ENCODE measurements around the gene TENT5C. TPM values are rescaled to one million over a fixed set of nuclear protein-coding genes. Genes with fewer than 3 reads are reported as not detected.
A peak's percentile ranks its signal among the peaks of the same experiment; 100 is the strongest.

The TENT5C gene
- 1.4 TPM for total RNA-seq (2021; ENCODE audit: unreplicated experiment)
- 0.62 and 0.94 TPM in 2 replicates for polyA plus RNA-seq (2012)
- percentile 39 among the genes with signal in this experiment for Bru-seq, nascent RNA
- percentile 33 among the genes with signal in this experiment for BruChase-seq, experiment 1, labeled RNA remaining after a 6-hour chase
- percentile 55 among the genes with signal in this experiment for BruChase-seq, experiment 2, labeled RNA remaining after a 2-hour chase
- long read RNA-seq, full-length matches to known transcripts, result 1 of 1 reads
- long read RNA-seq, partial matches to known transcripts, result 0 of 1 reads
- long read RNA-seq, other reads (novel, unspliced or antisense), result 0 of 1 reads

- ATAC-seq, result peak; percentile 98
- H3K9me2 ChIP-seq (ENCODE audit: insufficient read depth), result no peaks in the 10 kb centered on the region
- no peak within 1 kb of the TSS; the same call in 1 of the 2 replicates for H3K27ac ChIP-seq (ENCODE audit: low read depth, low read length)
- ChIA-PET POLR2A (interaction anchor here (0.7 to 1.0 kb wide), 3 partner anchors 9 to 75 kb away, joined by 3 read pairs; no protein-coding TSS in a partner anchor), RAD21 (ENCODE audit: low non-redundant PET in 1 of 2, low total read pairs in 2 of 2, uncharacterized antibody in 2 of 2, unreplicated experiment in 2 of 2) (interaction anchor here in 1 of 2 experiments (0.6 kb wide), 1 partner anchor 88 kb away, joined by 3 read pairs; no protein-coding TSS in a partner anchor), CTCF (interaction anchor here (1.0 kb wide), 1 partner anchor 153 kb away, joined by 3 read pairs; no protein-coding TSS in a partner anchor)
- H4K20me1 ChIP-seq (ENCODE audit: insufficient read depth), result no peaks in the 10 kb centered on the region
- H3K4me3 ChIP-seq (replicated peaks in 1 of 2; ENCODE audit: low read depth in 1 of 2, low read length in 2 of 2), result peak within 1 kb of the TSS; percentile 61 to 71
- H3K36me3 ChIP-seq (ENCODE audit: control insufficient read depth in 1 of 2, insufficient read depth in 2 of 2, low read length in 2 of 2), result no peaks in the 10 kb centered on the region
- peak within 1 kb of the TSS; percentile 86 for H2AFZ ChIP-seq (ENCODE audit: low read depth, low read length, poor library complexity, severe bottlenecking)
- peaks cover 5 to 17% of the 10 kb centered on the region in 2 experiments; a peak in 3 of 4 replicates for H3K4me1 ChIP-seq (ENCODE audit: control insufficient read depth in 1 of 2, insufficient read depth in 2 of 2, low read length in 2 of 2)
- H3K4me2 ChIP-seq (ENCODE audit: low read length), result peak within 1 kb of the TSS; percentile 97
- peak; percentile 85 for DNase-seq (ENCODE audit: low read depth, low spot score)
- TF ChIP-seq ATF3 (IDR thresholded peaks at IDR 0.05) (no peak), SP1 (IDR thresholded peaks at IDR 0.05; ENCODE audit: low read depth) (peak; percentile 75), POLR2AphosphoS5 (IDR thresholded peaks at IDR 0.05; ENCODE audit: low read depth, low read length) (peak; percentile 93), SRF (IDR thresholded peaks at IDR 0.05; ENCODE audit: low read depth) (no peak), CTCF (IDR thresholded peaks at IDR 0.05 in 2 of 3, conservative IDR thresholded peaks at IDR 0.05 in 1 of 3; ENCODE audit: borderline replicate concordance in 1 of 3, insufficient read depth in 1 of 3, low read depth in 2 of 3, low read length in 2 of 3) (no peak), CBX3 (IDR thresholded peaks at IDR 0.05; ENCODE audit: low read depth) (no peak), POLR2A (IDR thresholded peaks at IDR 0.05; ENCODE audit: borderline replicate concordance, extremely low read depth, insufficient read depth, insufficient read length) (peak; percentile 73), REST (IDR thresholded peaks at IDR 0.05; ENCODE audit: low read depth) (no peak)
- H3K9ac ChIP-seq (ENCODE audit: low read length), result peak within 1 kb of the TSS; percentile 42
- H3K79me2 ChIP-seq (ENCODE audit: insufficient read depth, low read length), result no peaks in the 10 kb centered on the region
- intact Hi-C loops (cut with micrococcal nuclease), result no loop called here
- no peaks in the 10 kb centered on the region for H3K9me3 ChIP-seq (ENCODE audit: control insufficient read depth in 1 of 2, insufficient read depth in 1 of 2, low read depth in 1 of 2, low read length in 2 of 2)
- H3K27me3 ChIP-seq (ENCODE audit: insufficient read depth, low read length), result no peaks in the 10 kb centered on the region; the same call in 1 of the 2 replicates
- BruUV-seq (replicated peaks), result no TSS peak
Observed at GRCh38 chr1:117605774-117606648, at the start of gene TENT5C. TSS of gene TENT5C (plus strand) at chr1:117606048. CDS start at chr1:117622869, 16,821 bp downstream.
